ENCODE data around the gene GGN.
"Not testable (repeated sequence)": the region's sequence is repeated elsewhere in the genome, so short reads cannot be mapped to it uniquely, and the experiment has no call there.

GGN gene

GRCh38 chr19:38375098-38375493, 12.7 kb downstream of the GGN start:
- Histone ChIP-seq H3K27ac (ENCODE audit: low read depth, low read length, severe bottlenecking) (peak overlapping the region; percentile 87), H3K9me3 (ENCODE audit: control insufficient read depth, low read length) (no peaks in the 10 kb centered on the region), H3K4me3 (ENCODE audit: extremely low read depth, insufficient read depth, low read length, poor library complexity, severe bottlenecking) (peak overlapping the region; percentile 93), H3K4me1 (ENCODE audit: control insufficient read depth, insufficient read depth, low read length, poor library complexity, severe bottlenecking) (peaks cover 5% of the 10 kb centered on the region), H3K36me3 (ENCODE audit: control insufficient read depth, insufficient read depth, low read length) (peaks cover 36% of the 10 kb centered on the region)
- 1 to 2% methylated on average over 15 of the region's 18 CpGs for WGBS, 2 experiments (ENCODE audit: insufficient coverage in 2 of 2)

GRCh38 chr19:38374332-38375097, 13.3 kb downstream of the GGN start, which contains the start of gene PSMD8:
TSS of gene PSMD8 (plus strand) at chr19:38374571. CDS start at chr19:38374602, 31 bp downstream.
- peak within 1 kb of the TSS; percentile 87 for H3K27ac ChIP-seq (ENCODE audit: low read depth, low read length, severe bottlenecking)
- 0 to 1% methylated on average over 55 to 62 of the region's 65 CpGs for WGBS, 2 experiments (ENCODE audit: insufficient coverage in 2 of 2)
- peaks cover 31% of the 10 kb centered on the region for H3K36me3 ChIP-seq (ENCODE audit: control insufficient read depth, insufficient read depth, low read length)
- H3K9me3 ChIP-seq (ENCODE audit: control insufficient read depth, low read length), result no peaks in the 10 kb centered on the region
- H3K4me3 ChIP-seq (ENCODE audit: extremely low read depth, insufficient read depth, low read length, poor library complexity, severe bottlenecking), result peak within 1 kb of the TSS; percentile 93
- H3K4me1 ChIP-seq (ENCODE audit: control insufficient read depth, insufficient read depth, low read length, poor library complexity, severe bottlenecking), result peaks cover 5% of the 10 kb centered on the region

- H3K36me3 ChIP-seq (ENCODE audit: control insufficient read depth, insufficient read depth, low read length), result peaks cover 25% of the 10 kb centered on the region
- 90 to 96% methylated on average over 2 to 4 of the region's 6 CpGs for WGBS, 2 experiments (ENCODE audit: insufficient coverage in 2 of 2)
- H3K4me1 ChIP-seq (ENCODE audit: control insufficient read depth, insufficient read depth, low read length, poor library complexity, severe bottlenecking), result peaks cover 5% of the 10 kb centered on the region
- H3K27ac ChIP-seq (ENCODE audit: low read depth, low read length, severe bottlenecking), result peak overlapping the region; percentile 87
- H3K9me3 ChIP-seq (ENCODE audit: control insufficient read depth, low read length), result no peaks in the 10 kb centered on the region
- peak overlapping the region; percentile 93 for H3K4me3 ChIP-seq (ENCODE audit: extremely low read depth, insufficient read depth, low read length, poor library complexity, severe bottlenecking)
Measured at GRCh38 chr19:38373907-38374331, 13.9 kb downstream of the GGN start.

- Histone ChIP-seq H3K27ac (ENCODE audit: low read depth, low read length, severe bottlenecking) (no peak overlapping the region), H3K4me1 (ENCODE audit: control insufficient read depth, insufficient read depth, low read length, poor library complexity, severe bottlenecking) (peaks cover 2% of the 10 kb centered on the region), H3K4me3 (ENCODE audit: extremely low read depth, insufficient read depth, low read length, poor library complexity, severe bottlenecking) (no peak overlapping the region), H3K9me3 (ENCODE audit: control insufficient read depth, low read length) (no peaks in the 10 kb centered on the region), H3K36me3 (ENCODE audit: control insufficient read depth, insufficient read depth, low read length) (peaks cover 3% of the 10 kb centered on the region)
- WGBS, 2 experiments (ENCODE audit: insufficient coverage in 2 of 2), result 88 to 97% methylated on average over 5 of the region's 6 CpGs
Measured at GRCh38 chr19:38371081-38371480, 16.8 kb downstream of the GGN start.

GRCh38 chr19:38370299-38370698, 17.5 kb downstream of the GGN start:
- Histone ChIP-seq H3K4me1 (ENCODE audit: control insufficient read depth, insufficient read depth, low read length, poor library complexity, severe bottlenecking) (no peaks in the 10 kb centered on the region), H3K36me3 (ENCODE audit: control insufficient read depth, insufficient read depth, low read length) (no peaks in the 10 kb centered on the region), H3K9me3 (ENCODE audit: control insufficient read depth, low read length) (no peaks in the 10 kb centered on the region), H3K27ac (ENCODE audit: low read depth, low read length, severe bottlenecking) (no peak overlapping the region), H3K4me3 (ENCODE audit: extremely low read depth, insufficient read depth, low read length, poor library complexity, severe bottlenecking) (no peak overlapping the region)
- 79 to 85% methylated on average over 11 to 12 of the region's 12 CpGs for WGBS, 2 experiments (ENCODE audit: insufficient coverage in 2 of 2)

GRCh38 chr19:38369584-38369983, 18.2 kb downstream of the GGN start:
- Histone ChIP-seq H3K4me1 (ENCODE audit: control insufficient read depth, insufficient read depth, low read length, poor library complexity, severe bottlenecking) (no peaks in the 10 kb centered on the region), H3K9me3 (ENCODE audit: control insufficient read depth, low read length) (no peaks in the 10 kb centered on the region), H3K27ac (ENCODE audit: low read depth, low read length, severe bottlenecking) (no peak overlapping the region), H3K4me3 (ENCODE audit: extremely low read depth, insufficient read depth, low read length, poor library complexity, severe bottlenecking) (no peak overlapping the region), H3K36me3 (ENCODE audit: control insufficient read depth, insufficient read depth, low read length) (no peaks in the 10 kb centered on the region)
- 93 to 96% methylated on average over 2 of the region's 2 CpGs for WGBS, 2 experiments (ENCODE audit: insufficient coverage in 2 of 2)

GRCh38 chr19:38367041-38367440, 20.8 kb downstream of the GGN start:
- H3K36me3 ChIP-seq (ENCODE audit: control insufficient read depth, insufficient read depth, low read length), result no peaks in the 10 kb centered on the region
- H3K9me3 ChIP-seq (ENCODE audit: control insufficient read depth, low read length), result no peaks in the 10 kb centered on the region
- no peaks in the 10 kb centered on the region for H3K4me1 ChIP-seq (ENCODE audit: control insufficient read depth, insufficient read depth, low read length, poor library complexity, severe bottlenecking)
- no peak overlapping the region for H3K27ac ChIP-seq (ENCODE audit: low read depth, low read length, severe bottlenecking)
- H3K4me3 ChIP-seq (ENCODE audit: extremely low read depth, insufficient read depth, low read length, poor library complexity, severe bottlenecking), result no peak overlapping the region
- 89 to 90% methylated on average over 10 to 12 of the region's 12 CpGs for WGBS, 2 experiments (ENCODE audit: insufficient coverage in 2 of 2)

- WGBS, 2 experiments (ENCODE audit: insufficient coverage in 2 of 2), result 81 to 87% methylated on average over 6 to 9 of the region's 16 CpGs
- H3K27ac ChIP-seq (ENCODE audit: low read depth, low read length, severe bottlenecking); H3K9me3 ChIP-seq (ENCODE audit: control insufficient read depth, low read length); H3K36me3 ChIP-seq (ENCODE audit: control insufficient read depth, insufficient read depth, low read length); H3K4me1 ChIP-seq (ENCODE audit: control insufficient read depth, insufficient read depth, low read length, poor library complexity, severe bottlenecking): not testable (repeated sequence)
- H3K4me3 ChIP-seq (ENCODE audit: extremely low read depth, insufficient read depth, low read length, poor library complexity, severe bottlenecking), result peak overlapping the region; percentile 63
Measured at GRCh38 chr19:38362946-38363688, 24.7 kb downstream of the GGN start.

- H3K4me3 ChIP-seq (ENCODE audit: extremely low read depth, insufficient read depth, low read length, poor library complexity, severe bottlenecking), result peak overlapping the region; percentile 63
- no peaks in the 10 kb centered on the region for H3K4me1 ChIP-seq (ENCODE audit: control insufficient read depth, insufficient read depth, low read length, poor library complexity, severe bottlenecking)
- H3K27ac ChIP-seq (ENCODE audit: low read depth, low read length, severe bottlenecking), result no peak overlapping the region
- no peaks in the 10 kb centered on the region for H3K36me3 ChIP-seq (ENCODE audit: control insufficient read depth, insufficient read depth, low read length)
- no peaks in the 10 kb centered on the region for H3K9me3 ChIP-seq (ENCODE audit: control insufficient read depth, low read length)
- WGBS, 2 experiments (ENCODE audit: insufficient coverage in 2 of 2), result 2 to 3% methylated on average over 50 to 52 of the region's 68 CpGs
Measured at GRCh38 chr19:38362076-38362945, 25.5 kb downstream of the GGN start.

GRCh38 chr19:38361633-38362075, 26.2 kb downstream of the GGN start:
- H3K27ac ChIP-seq (ENCODE audit: low read depth, low read length, severe bottlenecking), result no peak overlapping the region
- 0% methylated on average over 20 to 33 of the region's 37 CpGs for WGBS, 2 experiments (ENCODE audit: insufficient coverage in 2 of 2)

More at GRCh38 chr19:38361633-38362075, 26.2 kb downstream of the GGN start:
- H3K4me1 ChIP-seq (ENCODE audit: control insufficient read depth, insufficient read depth, low read length, poor library complexity, severe bottlenecking), result no peaks in the 10 kb centered on the region
- H3K9me3 ChIP-seq (ENCODE audit: control insufficient read depth, low read length), result no peaks in the 10 kb centered on the region
- no peaks in the 10 kb centered on the region for H3K36me3 ChIP-seq (ENCODE audit: control insufficient read depth, insufficient read depth, low read length)
- H3K4me3 ChIP-seq (ENCODE audit: extremely low read depth, insufficient read depth, low read length, poor library complexity, severe bottlenecking), result peak overlapping the region; percentile 63

Measured in mesodermal cell (in vitro differentiated cells).